Measurements from ENCODE around the gene CDK2.

- TF ChIP-seq LEF1 (IDR thresholded peaks at IDR 0.05; ENCODE audit: borderline replicate concordance) (no peak), BHLHE40 (IDR thresholded peaks at IDR 0.05; ENCODE audit: borderline replicate concordance) (no peak), ELF4 (IDR thresholded peaks at IDR 0.05) (no peak), FOXK2 (IDR thresholded peaks at IDR 0.05) (no peak), SP1 (IDR thresholded peaks at IDR 0.05) (no peak), SUZ12 (IDR thresholded peaks at IDR 0.05) (no peak), NFRKB (IDR thresholded peaks at IDR 0.05) (no peak), FOXA1 (IDR thresholded peaks at IDR 0.05) (no peak), HDGF (IDR thresholded peaks at IDR 0.05; ENCODE audit: borderline replicate concordance) (no peak), L3MBTL2 (conservative IDR thresholded peaks at IDR 0.05) (no peak), ZNF384 (IDR thresholded peaks at IDR 0.05) (no peak)
- TF ChIP-seq, protein P1, sequence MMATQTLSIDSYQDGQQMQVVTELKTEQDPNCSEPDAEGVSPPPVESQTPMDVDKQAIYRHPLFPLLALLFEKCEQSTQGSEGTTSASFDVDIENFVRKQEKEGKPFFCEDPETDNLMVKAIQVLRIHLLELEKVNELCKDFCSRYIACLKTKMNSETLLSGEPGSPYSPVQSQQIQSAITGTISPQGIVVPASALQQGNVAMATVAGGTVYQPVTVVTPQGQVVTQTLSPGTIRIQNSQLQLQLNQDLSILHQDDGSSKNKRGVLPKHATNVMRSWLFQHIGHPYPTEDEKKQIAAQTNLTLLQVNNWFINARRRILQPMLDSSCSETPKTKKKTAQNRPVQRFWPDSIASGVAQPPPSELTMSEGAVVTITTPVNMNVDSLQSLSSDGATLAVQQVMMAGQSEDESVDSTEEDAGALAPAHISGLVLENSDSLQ (IDR thresholded peaks at IDR 0.05), result no peak
Measured at GRCh38 chr12:55942577-55943136, 24.0 kb upstream of the CDK2 start.
